Astrocyte (in vitro differentiated cells and primary cell): ENCODE measurements around the gene NAA10. TPM values are rescaled to one million over a fixed set of nuclear protein-coding genes. Genes with fewer than 3 reads are reported as not detected.

ENCODE experiments used
- DNase-seq: peaks from one replicate; pipeline ENCODE4 v3.0.0-alpha.2; 2010; ENCODE audit warnings: low read depth
- FAIRE-seq: peaks from 2 replicates; lab custom pipeline; 2011; peaks lifted over from hg19 to GRCh38; lab: Jason Lieb, UNC
- H2AFZ ChIP-seq: 2 replicates; pipeline ENCODE4 v1.6.0; 2012; ENCODE audit warnings: low read depth, low read length, inconsistent platforms
- H3K27ac ChIP-seq: 2 replicates; pipeline ENCODE4 v1.5.1; 2011; ENCODE audit warnings: low read depth, low read length, inconsistent platforms
- H3K27me3 ChIP-seq: 2 replicates; pipeline ENCODE4 v1.6.0; 2011; ENCODE audit warnings: low read length, inconsistent platforms; ENCODE audit not compliant: insufficient read depth
- H3K36me3 ChIP-seq: 2 replicates; pipeline ENCODE4 v1.5.1; 2011; ENCODE audit warnings: low read length, inconsistent platforms; ENCODE audit not compliant: insufficient read depth
- H3K4me1 ChIP-seq: 2 replicates; pipeline ENCODE4 v1.5.1; 2011; ENCODE audit warnings: low read length, inconsistent platforms; ENCODE audit not compliant: insufficient read depth
- H3K4me2 ChIP-seq: 2 replicates; pipeline ENCODE4 v1.6.0; 2012; ENCODE audit warnings: low read length, inconsistent platforms
- H3K4me3 ChIP-seq: 2 replicates; pipeline ENCODE4 v1.5.1; 2011; ENCODE audit warnings: low read depth, mild to moderate bottlenecking, low read length, inconsistent platforms; ENCODE audit not compliant: insufficient read depth
- H3K79me2 ChIP-seq: 2 replicates; pipeline ENCODE4 v1.6.0; 2012; ENCODE audit warnings: mild to moderate bottlenecking, low read length, inconsistent platforms; ENCODE audit not compliant: insufficient read depth
- H3K9ac ChIP-seq: 2 replicates; pipeline ENCODE4 v1.6.0; 2012; ENCODE audit warnings: mild to moderate bottlenecking, low read length, inconsistent platforms
- H3K9me3 ChIP-seq: 2 replicates; pipeline ENCODE4 v1.5.1; 2012; ENCODE audit warnings: low read depth, mild to moderate bottlenecking, low read length, inconsistent platforms; ENCODE audit not compliant: insufficient read depth
- H4K20me1 ChIP-seq: 2 replicates; pipeline ENCODE4 v1.6.0; 2012; ENCODE audit warnings: low read length, inconsistent platforms; ENCODE audit not compliant: insufficient read depth
- H3K27ac Mint-ChIP-seq: one replicate; pipeline ENCODE4 v1.8.0; 2021; ENCODE audit warnings: mild to moderate bottlenecking, mixed read lengths; ENCODE audit not compliant: unreplicated experiment
- H3K27me3 Mint-ChIP-seq: one replicate; pipeline ENCODE4 v1.8.0; 2021; ENCODE audit warnings: low read depth, mixed read lengths; ENCODE audit not compliant: unreplicated experiment
- H3K36me3 Mint-ChIP-seq: one replicate; pipeline ENCODE4 v1.8.0; 2021; ENCODE audit warnings: low read depth, mixed read lengths; ENCODE audit not compliant: unreplicated experiment
- H3K4me1 Mint-ChIP-seq: one replicate; pipeline ENCODE4 v1.8.0; 2021; ENCODE audit warnings: low read depth, mixed read lengths; ENCODE audit not compliant: unreplicated experiment
- H3K4me3 Mint-ChIP-seq: one replicate; pipeline ENCODE4 v1.8.0; 2021; ENCODE audit warnings: mild to moderate bottlenecking, moderate library complexity, mixed read lengths; ENCODE audit not compliant: unreplicated experiment
- H3K9me3 Mint-ChIP-seq: one replicate; pipeline ENCODE4 v1.8.0; 2021; ENCODE audit warnings: mild to moderate bottlenecking, mixed read lengths; ENCODE audit not compliant: unreplicated experiment
- CTCF ChIP-seq: IDR thresholded peaks from 2 replicates; pipeline ENCODE4 v1.5.1; 2011; ENCODE audit warnings: low read depth, mild to moderate bottlenecking, inconsistent platforms, low read length, moderate library complexity; ENCODE audit not compliant: insufficient read depth
- EZH2 ChIP-seq: IDR thresholded peaks from 2 replicates; pipeline ENCODE4 v1.6.1; 2012; ENCODE audit warnings: mild to moderate bottlenecking, low read length, inconsistent platforms; ENCODE audit not compliant: insufficient read depth
- total RNA-seq: library from RNA; stranded (reverse); gene quantifications from 2 replicates; pipeline ENCODE4 v1.2.1, GENCODE V29; 2021

Gene NAA10
- total RNA-seq, 1 donor from 2014 or later: 144 TPM

- peaks cover 8% of the 10 kb centered on the region for H3K27me3 Mint-ChIP-seq
- H3K36me3 ChIP-seq: no peaks in the 10 kb centered on the region
- DNase-seq (no peak), FAIRE-seq (no peak)
- no peaks in the 10 kb centered on the region for H3K27me3 ChIP-seq
- no peak overlapping the region for H3K4me3 Mint-ChIP-seq
- no peak overlapping the region for H3K4me3 ChIP-seq
- no peak overlapping the region for H3K9ac ChIP-seq
- no peaks in the 10 kb centered on the region for H3K4me1 Mint-ChIP-seq
- H3K4me1 ChIP-seq: no peaks in the 10 kb centered on the region
- H3K9me3 Mint-ChIP-seq: no peaks in the 10 kb centered on the region
- no peak overlapping the region for H2AFZ ChIP-seq
- TF ChIP-seq CTCF: no peak
- TF ChIP-seq EZH2: no peak
- H3K79me2 ChIP-seq: no peaks in the 10 kb centered on the region
- no peak overlapping the region for H3K4me2 ChIP-seq
- no peaks in the 10 kb centered on the region for H3K9me3 ChIP-seq
- no peak overlapping the region for H3K27ac Mint-ChIP-seq
- H3K27ac ChIP-seq: no peak overlapping the region
- H4K20me1 ChIP-seq: no peaks in the 10 kb centered on the region
- peaks cover 2% of the 10 kb centered on the region for H3K36me3 Mint-ChIP-seq
These were observed 15.6 kb downstream of the NAA10 start for GRCh38 chrX:153919281-153919680.

- Histone ChIP-seq H3K27me3 (no peaks in the 10 kb centered on the region), H3K4me2 (no peak overlapping the region), H2AFZ (no peak overlapping the region), H3K9ac (no peak overlapping the region), H4K20me1 (no peaks in the 10 kb centered on the region), H3K36me3 (no peaks in the 10 kb centered on the region), H3K9me3 (no peaks in the 10 kb centered on the region), H3K4me3 (no peak overlapping the region), H3K79me2 (no peaks in the 10 kb centered on the region), H3K4me1 (no peaks in the 10 kb centered on the region), H3K27ac (no peak overlapping the region)
- DNase-seq (no peak), FAIRE-seq (no peak)
- Mint-ChIP-seq H3K4me1 (no peaks in the 10 kb centered on the region), H3K9me3 (no peaks in the 10 kb centered on the region), H3K36me3 (peaks cover 2% of the 10 kb centered on the region), H3K27ac (no peak overlapping the region), H3K27me3 (peaks cover 8% of the 10 kb centered on the region), H3K4me3 (no peak overlapping the region)
- no peak for TF ChIP-seq CTCF
- TF ChIP-seq EZH2: no peak
These were observed 17.0 kb downstream of the NAA10 start for GRCh38 chrX:153917869-153918268.

GRCh38 chrX:153913701-153914100 lies 21.1 kb downstream of the NAA10 start:
- DNase-seq: no peak
- no peaks in the 10 kb centered on the region for H3K27me3 ChIP-seq

More at GRCh38 chrX:153913701-153914100, 21.1 kb downstream of the NAA10 start:
- H3K27ac Mint-ChIP-seq: no peak overlapping the region
- H3K79me2 ChIP-seq: no peaks in the 10 kb centered on the region
- no peak overlapping the region for H3K4me3 ChIP-seq
- no peaks in the 10 kb centered on the region for H3K36me3 ChIP-seq
- H3K27ac ChIP-seq: no peak overlapping the region
- no peak overlapping the region for H3K9ac ChIP-seq
- H4K20me1 ChIP-seq: no peaks in the 10 kb centered on the region
- no peaks in the 10 kb centered on the region for H3K4me1 Mint-ChIP-seq
- peaks cover 6% of the 10 kb centered on the region for H3K27me3 Mint-ChIP-seq
- H3K9me3 Mint-ChIP-seq: no peaks in the 10 kb centered on the region
- no peaks in the 10 kb centered on the region for H3K4me1 ChIP-seq
- H3K36me3 Mint-ChIP-seq: peaks cover 2% of the 10 kb centered on the region
- no peak for FAIRE-seq
- no peaks in the 10 kb centered on the region for H3K9me3 ChIP-seq
- H3K4me2 ChIP-seq: no peak overlapping the region
- TF ChIP-seq EZH2 (no peak), CTCF (no peak)
- no peak overlapping the region for H2AFZ ChIP-seq
- H3K4me3 Mint-ChIP-seq: no peak overlapping the region
